Measurements from ENCODE around the gene NELFE. TPM values are rescaled to one million over a fixed set of nuclear protein-coding genes. Genes with fewer than 3 reads are reported as not detected.

The NELFE gene
- total and polyA plus RNA-seq, 2 of the 13 experiments (the other 11 are each of a cell fraction or from before 2014, with no cell fraction given): 51.3 to 69.8 TPM

- peak; percentile 41 for TF ChIP-seq SIX4 (CRISPR knock-in tag; IDR thresholded peaks at IDR 0.05)
- no peak for TF ChIP-seq U2AF2 (IDR thresholded peaks at IDR 0.05; ENCODE audit: low read depth, low read length)
- peak; percentile 89 for TF ChIP-seq XRCC5 (optimal IDR thresholded peaks at IDR 0.05; ENCODE audit: low read length)
- no peak; the same call in 1 of the 2 replicates for TF ChIP-seq ZNF589 (CRISPR knock-in tag; conservative IDR thresholded peaks at IDR 0.05)
- TF ChIP-seq ZBTB46 (CRISPR knock-in tag; IDR thresholded peaks at IDR 0.05; ENCODE audit: borderline replicate concordance): no peak; the same call in 1 of the 2 replicates
- TF ChIP-seq, protein P1, sequence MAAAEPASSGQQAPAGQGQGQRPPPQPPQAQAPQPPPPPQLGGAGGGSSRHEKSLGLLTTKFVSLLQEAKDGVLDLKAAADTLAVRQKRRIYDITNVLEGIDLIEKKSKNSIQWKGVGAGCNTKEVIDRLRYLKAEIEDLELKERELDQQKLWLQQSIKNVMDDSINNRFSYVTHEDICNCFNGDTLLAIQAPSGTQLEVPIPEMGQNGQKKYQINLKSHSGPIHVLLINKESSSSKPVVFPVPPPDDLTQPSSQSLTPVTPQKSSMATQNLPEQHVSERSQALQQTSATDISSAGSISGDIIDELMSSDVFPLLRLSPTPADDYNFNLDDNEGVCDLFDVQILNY (CRISPR knock-in tag; conservative IDR thresholded peaks at IDR 0.05): no peak
- no peak for TF ChIP-seq ZNF124 (CRISPR knock-in tag; IDR thresholded peaks at IDR 0.05)
- TF ChIP-seq SMAD9 (CRISPR knock-in tag; IDR thresholded peaks at IDR 0.05): 0 out of 2 replicates have a peak, but pooled peaks have one; percentile 1
- peak; percentile 75; the same call in 1 of the 2 replicates for TF ChIP-seq ZNF839 (CRISPR knock-in tag; IDR thresholded peaks at IDR 0.05; ENCODE audit: borderline replicate concordance)
- TF ChIP-seq NR2F2 (IDR thresholded peaks at IDR 0.05; ENCODE audit: borderline replicate concordance, low read depth): peak; percentile 93
- TF ChIP-seq THAP11 (CRISPR knock-in tag; IDR thresholded peaks at IDR 0.05): peak; percentile 96
- TF ChIP-seq ZNF879 (CRISPR knock-in tag; IDR thresholded peaks at IDR 0.05): no peak; the same call in 1 of the 2 replicates
- TF ChIP-seq CREM (IDR thresholded peaks at IDR 0.05): peak; percentile 99
- TF ChIP-seq CREM (CRISPR knock-in tag; IDR thresholded peaks at IDR 0.05): peak; percentile 89
- peak; percentile 54; the same call in 1 of the 2 replicates for TF ChIP-seq ZBTB3 (CRISPR knock-in tag; IDR thresholded peaks at IDR 0.05; ENCODE audit: borderline replicate concordance, low read depth)
- TF ChIP-seq ZBTB33 (CRISPR knock-in tag; IDR thresholded peaks at IDR 0.05): 0 out of 2 replicates have a peak, but pooled peaks have one; percentile 2
- peak; percentile 97 for TF ChIP-seq HNRNPLL (IDR thresholded peaks at IDR 0.05; ENCODE audit: low read depth, low read length, poor library complexity, severe bottlenecking)
- no peak for TF ChIP-seq NFIB (CRISPR knock-in tag; IDR thresholded peaks at IDR 0.05; ENCODE audit: borderline replicate concordance)
- TF ChIP-seq ZNF768 (CRISPR knock-in tag; IDR thresholded peaks at IDR 0.05): no peak
- peak; percentile 89; the same call in 1 of the 2 replicates for TF ChIP-seq PITX1 (CRISPR knock-in tag; IDR thresholded peaks at IDR 0.05)
- peak; percentile 100 for TF ChIP-seq GABPB1 (CRISPR knock-in tag; IDR thresholded peaks at IDR 0.05)
- 0 out of 2 replicates have a peak, but pooled peaks have one; percentile 2 for TF ChIP-seq ZBTB7B (CRISPR knock-in tag; IDR thresholded peaks at IDR 0.05)
- no peak; the same call in 1 of the 2 replicates for TF ChIP-seq PAWR (CRISPR knock-in tag; IDR thresholded peaks at IDR 0.05; ENCODE audit: borderline replicate concordance)
Observed at GRCh38 chr6:31958741-31959739, at the start of gene NELFE, which contains the start of gene SKIC2 (continued).
